RWPE2 (cell line): ENCODE data around the gene SLIT3.

Source experiments
- ATAC-seq: fragments of 200-7000 bp; cut with Tn5 transposase; 3 replicates; pipeline ENCODE4 v1.9.1; 2021; ENCODE audit warnings: low read depth
- DNase-seq: peaks from one replicate; pipeline ENCODE4 v3.0.0-alpha.2; 2020; ENCODE audit warnings: low spot score
- H3K27ac ChIP-seq: fragments of 450-650 bp; 2 replicates; pipeline ENCODE4 v1.5.1; 2017; ENCODE audit warnings: mild to moderate bottlenecking; ENCODE audit not compliant: poor library complexity, severe bottlenecking
- H3K27me3 ChIP-seq: fragments of 250-450 bp; sonication (Bioruptor Pico); 2 replicates; pipeline ENCODE4 v1.5.1; 2021; ENCODE audit warnings: mild to moderate bottlenecking, moderate library complexity; ENCODE audit not compliant: insufficient read depth, poor library complexity, severe bottlenecking
- H3K36me3 ChIP-seq: fragments of 250-450 bp; sonication (Bioruptor Pico); 2 replicates; pipeline ENCODE4 v1.5.1; 2020; ENCODE audit warnings: low read depth, mild to moderate bottlenecking, moderate library complexity
- H3K4me1 ChIP-seq: fragments of 250-450 bp; sonication (Bioruptor Pico); 2 replicates; pipeline ENCODE4 v1.5.1; 2021; ENCODE audit warnings: mild to moderate bottlenecking, moderate library complexity; ENCODE audit not compliant: insufficient read depth, poor library complexity, severe bottlenecking
- H3K4me3 ChIP-seq: fragments of 250-450 bp; sonication (Bioruptor Pico); 2 replicates; pipeline ENCODE4 v1.5.1; 2021; ENCODE audit warnings: mild to moderate bottlenecking, moderate library complexity; ENCODE audit not compliant: severe bottlenecking
- H3K9me3 ChIP-seq: fragments of 250-450 bp; sonication (Bioruptor Pico); 2 replicates; pipeline ENCODE4 v1.5.1; 2021; ENCODE audit warnings: mild to moderate bottlenecking, moderate library complexity; ENCODE audit not compliant: severe bottlenecking
- CTCF ChIP-seq: fragments of 450-650 bp; IDR thresholded peaks from one replicate; pipeline ENCODE4 v1.5.1; 2017; ENCODE audit warnings: mild to moderate bottlenecking, moderate library complexity; ENCODE audit not compliant: poor library complexity, severe bottlenecking

SLIT3 gene

GRCh38 chr5:168685566-168685965 is 615.4 kb downstream of the SLIT3 start:
- H3K27ac ChIP-seq, result no peak overlapping the region
- DNase-seq (no peak), ATAC-seq (no peak)
- no peaks in the 10 kb centered on the region for H3K4me1 ChIP-seq
- H3K9me3 ChIP-seq, result no peaks in the 10 kb centered on the region
- TF ChIP-seq CTCF, result no peak
- no peaks in the 10 kb centered on the region for H3K36me3 ChIP-seq
- H3K4me3 ChIP-seq, result no peak overlapping the region
- H3K27me3 ChIP-seq, result no peaks in the 10 kb centered on the region

- TF ChIP-seq CTCF, result no peak
- H3K36me3 ChIP-seq, result no peaks in the 10 kb centered on the region
Observed at GRCh38 chr5:168683927-168684295, 617.0 kb downstream of the SLIT3 start.

GRCh38 chr5:168683247-168683926 is 617.6 kb downstream of the SLIT3 start:
- H3K4me1 ChIP-seq, result no peaks in the 10 kb centered on the region
- no peak for ATAC-seq

More at GRCh38 chr5:168683927-168684295, 617.0 kb downstream of the SLIT3 start:
- Histone ChIP-seq H3K4me3 (no peak overlapping the region), H3K27ac (no peak overlapping the region), H3K27me3 (no peaks in the 10 kb centered on the region), H3K4me1 (no peaks in the 10 kb centered on the region), H3K9me3 (no peaks in the 10 kb centered on the region)
- ATAC-seq, result no peak
- DNase-seq, result no peak

GRCh38 chr5:168681556-168682183 is 619.3 kb downstream of the SLIT3 start:
- H3K4me3 ChIP-seq, result no peak overlapping the region
- no peaks in the 10 kb centered on the region for H3K9me3 ChIP-seq
- no peak for TF ChIP-seq CTCF
- no peak overlapping the region for H3K27ac ChIP-seq
- H3K36me3 ChIP-seq, result no peaks in the 10 kb centered on the region
- H3K27me3 ChIP-seq, result no peaks in the 10 kb centered on the region
- H3K4me1 ChIP-seq, result no peaks in the 10 kb centered on the region
- no peak for DNase-seq
- peak; percentile 13; the same call in 2 of the 3 replicates for ATAC-seq

More at GRCh38 chr5:168683247-168683926, 617.6 kb downstream of the SLIT3 start:
- Histone ChIP-seq H3K27ac (no peak overlapping the region), H3K4me3 (no peak overlapping the region), H3K9me3 (no peaks in the 10 kb centered on the region), H3K27me3 (no peaks in the 10 kb centered on the region), H3K36me3 (no peaks in the 10 kb centered on the region)
- no peak for DNase-seq
- no peak for TF ChIP-seq CTCF

GRCh38 chr5:168680395-168680794 is 620.5 kb downstream of the SLIT3 start:
- no peak overlapping the region for H3K27ac ChIP-seq
- no peaks in the 10 kb centered on the region for H3K9me3 ChIP-seq
- no peaks in the 10 kb centered on the region for H3K36me3 ChIP-seq
- no peak for DNase-seq
- no peak for TF ChIP-seq CTCF
- H3K4me1 ChIP-seq, result no peaks in the 10 kb centered on the region
- no peak for ATAC-seq
- H3K4me3 ChIP-seq, result no peak overlapping the region
- no peaks in the 10 kb centered on the region for H3K27me3 ChIP-seq
